Measurements from ENCODE around the gene ALDH4A1. TPM values are rescaled to one million over a fixed set of nuclear protein-coding genes. Genes with fewer than 3 reads are reported as not detected.

Gene ALDH4A1
- total and polyA plus RNA-seq, 2 experiments from 2014 or later = 11.3 to 33.8 TPM

- Histone ChIP-seq H3K27me3 (ENCODE audit: insufficient read depth) (no peaks in the 10 kb centered on the region), H3K9me2 (ENCODE audit: insufficient read depth) (no peaks in the 10 kb centered on the region), H3K4me3 (no peak overlapping the region), H4K20me1 (replicated peaks; ENCODE audit: insufficient read depth) (no peaks in the 10 kb centered on the region; the same call in 1 of the 2 replicates), H2AFZ (no peak overlapping the region), H3K4me1 (ENCODE audit: insufficient read depth) (no peaks in the 10 kb centered on the region), H3K27ac (ENCODE audit: low read depth) (no peak overlapping the region), H3K36me3 (ENCODE audit: insufficient read depth) (no peaks in the 10 kb centered on the region), H3K4me2 (no peak overlapping the region), H3K79me2 (replicated peaks; ENCODE audit: insufficient read depth) (no peaks in the 10 kb centered on the region), H3F3A (replicated peaks; ENCODE audit: low read depth) (no peaks in the 10 kb centered on the region)
- H3K4me3 Mint-ChIP-seq = no peak overlapping the region
- peaks cover 2% of the 10 kb centered on the region for H3K27me3 Mint-ChIP-seq (ENCODE audit: insufficient read depth, low read depth, poor library complexity)
- no peaks in the 10 kb centered on the region for H3K4me1 Mint-ChIP-seq
- DNase-seq (ENCODE audit: low spot score) (no peak), ATAC-seq (no peak)
- H3K9me3 Mint-ChIP-seq = no peaks in the 10 kb centered on the region
- H3K36me3 Mint-ChIP-seq (ENCODE audit: low read depth) = no peaks in the 10 kb centered on the region; the same call in 2 of the 3 replicates
- H3K27ac Mint-ChIP-seq = no peak overlapping the region
- TF ChIP-seq, protein P1, sequence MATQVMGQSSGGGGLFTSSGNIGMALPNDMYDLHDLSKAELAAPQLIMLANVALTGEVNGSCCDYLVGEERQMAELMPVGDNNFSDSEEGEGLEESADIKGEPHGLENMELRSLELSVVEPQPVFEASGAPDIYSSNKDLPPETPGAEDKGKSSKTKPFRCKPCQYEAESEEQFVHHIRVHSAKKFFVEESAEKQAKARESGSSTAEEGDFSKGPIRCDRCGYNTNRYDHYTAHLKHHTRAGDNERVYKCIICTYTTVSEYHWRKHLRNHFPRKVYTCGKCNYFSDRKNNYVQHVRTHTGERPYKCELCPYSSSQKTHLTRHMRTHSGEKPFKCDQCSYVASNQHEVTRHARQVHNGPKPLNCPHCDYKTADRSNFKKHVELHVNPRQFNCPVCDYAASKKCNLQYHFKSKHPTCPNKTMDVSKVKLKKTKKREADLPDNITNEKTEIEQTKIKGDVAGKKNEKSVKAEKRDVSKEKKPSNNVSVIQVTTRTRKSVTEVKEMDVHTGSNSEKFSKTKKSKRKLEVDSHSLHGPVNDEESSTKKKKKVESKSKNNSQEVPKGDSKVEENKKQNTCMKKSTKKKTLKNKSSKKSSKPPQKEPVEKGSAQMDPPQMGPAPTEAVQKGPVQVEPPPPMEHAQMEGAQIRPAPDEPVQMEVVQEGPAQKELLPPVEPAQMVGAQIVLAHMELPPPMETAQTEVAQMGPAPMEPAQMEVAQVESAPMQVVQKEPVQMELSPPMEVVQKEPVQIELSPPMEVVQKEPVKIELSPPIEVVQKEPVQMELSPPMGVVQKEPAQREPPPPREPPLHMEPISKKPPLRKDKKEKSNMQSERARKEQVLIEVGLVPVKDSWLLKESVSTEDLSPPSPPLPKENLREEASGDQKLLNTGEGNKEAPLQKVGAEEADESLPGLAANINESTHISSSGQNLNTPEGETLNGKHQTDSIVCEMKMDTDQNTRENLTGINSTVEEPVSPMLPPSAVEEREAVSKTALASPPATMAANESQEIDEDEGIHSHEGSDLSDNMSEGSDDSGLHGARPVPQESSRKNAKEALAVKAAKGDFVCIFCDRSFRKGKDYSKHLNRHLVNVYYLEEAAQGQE (IDR thresholded peaks at IDR 0.05; ENCODE audit: unreplicated experiment) = no peak
- TF ChIP-seq CREB1 (CRISPR knock-in tag; IDR thresholded peaks at IDR 0.05; ENCODE audit: low read depth) (no peak), NANOG (IDR thresholded peaks at IDR 0.05; ENCODE audit: borderline replicate concordance) (no peak), CTCF (conservative IDR thresholded peaks at IDR 0.05; ENCODE audit: low read depth in 2 of 2) (no peak)
- TF ChIP-seq, protein P2, sequence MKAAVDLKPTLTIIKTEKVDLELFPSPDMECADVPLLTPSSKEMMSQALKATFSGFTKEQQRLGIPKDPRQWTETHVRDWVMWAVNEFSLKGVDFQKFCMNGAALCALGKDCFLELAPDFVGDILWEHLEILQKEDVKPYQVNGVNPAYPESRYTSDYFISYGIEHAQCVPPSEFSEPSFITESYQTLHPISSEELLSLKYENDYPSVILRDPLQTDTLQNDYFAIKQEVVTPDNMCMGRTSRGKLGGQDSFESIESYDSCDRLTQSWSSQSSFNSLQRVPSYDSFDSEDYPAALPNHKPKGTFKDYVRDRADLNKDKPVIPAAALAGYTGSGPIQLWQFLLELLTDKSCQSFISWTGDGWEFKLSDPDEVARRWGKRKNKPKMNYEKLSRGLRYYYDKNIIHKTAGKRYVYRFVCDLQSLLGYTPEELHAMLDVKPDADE (IDR thresholded peaks at IDR 0.05) = no peak
Measured at GRCh38 chr1:18874036-18874435, 28.3 kb downstream of the ALDH4A1 start.

GRCh38 chr1:18872071-18872611 is 30.2 kb downstream of the ALDH4A1 start:
- H3K27me3 ChIP-seq (ENCODE audit: insufficient read depth) = no peaks in the 10 kb centered on the region
- H3K9me2 ChIP-seq (ENCODE audit: insufficient read depth) = no peaks in the 10 kb centered on the region
- H3F3A ChIP-seq (replicated peaks; ENCODE audit: low read depth) = no peaks in the 10 kb centered on the region
- no peaks in the 10 kb centered on the region for H3K4me1 Mint-ChIP-seq
- DNase-seq (ENCODE audit: low spot score) (no peak), ATAC-seq (no peak)
- no peaks in the 10 kb centered on the region; the same call in 1 of the 2 replicates for H4K20me1 ChIP-seq (replicated peaks; ENCODE audit: insufficient read depth)
- H3K36me3 Mint-ChIP-seq (ENCODE audit: low read depth) = no peaks in the 10 kb centered on the region; the same call in 2 of the 3 replicates
- H3K4me3 Mint-ChIP-seq = no peak overlapping the region
- no peak overlapping the region for H2AFZ ChIP-seq
- H3K4me1 ChIP-seq (ENCODE audit: insufficient read depth) = no peaks in the 10 kb centered on the region
- no peaks in the 10 kb centered on the region for H3K79me2 ChIP-seq (replicated peaks; ENCODE audit: insufficient read depth)
- H3K4me2 ChIP-seq = no peak overlapping the region
- H3K4me3 ChIP-seq = no peak overlapping the region
- H3K27me3 Mint-ChIP-seq (ENCODE audit: insufficient read depth, low read depth, poor library complexity) = peaks cover 6% of the 10 kb centered on the region
- H3K36me3 ChIP-seq (ENCODE audit: insufficient read depth) = no peaks in the 10 kb centered on the region
- H3K9me3 Mint-ChIP-seq = no peaks in the 10 kb centered on the region
- no peak overlapping the region for H3K27ac Mint-ChIP-seq
- no peak overlapping the region for H3K27ac ChIP-seq (ENCODE audit: low read depth)
- TF ChIP-seq JUNB (IDR thresholded peaks at IDR 0.05; ENCODE audit: unreplicated experiment) = no peak
- TF ChIP-seq POLR2AphosphoS5 (IDR thresholded peaks at IDR 0.05; ENCODE audit: low read depth) = no peak
- TF ChIP-seq ZNF331 (CRISPR knock-in tag; IDR thresholded peaks at IDR 0.05; ENCODE audit: low read depth) = no peak
- no peak for TF ChIP-seq STAT1 (IDR thresholded peaks at IDR 0.05; ENCODE audit: unreplicated experiment)
- TF ChIP-seq ZNF462 (CRISPR knock-in tag; IDR thresholded peaks at IDR 0.05) = no peak
